Fibroblast of pulmonary artery (primary cell): Measurements from ENCODE around the gene AFF3.

Source experiments
- DNase-seq: peaks from one replicate; pipeline ENCODE4 v3.0.0-alpha.2; 2010; ENCODE audit warnings: low read depth
- H3K4me3 ChIP-seq: replicated peaks from 2 replicates; pipeline ENCODE4 v1.5.1; 2011; ENCODE audit warnings: low read depth, mild to moderate bottlenecking, control low read depth, low read length, moderate library complexity
- TF ChIP-seq, protein P1 (sequence below): IDR thresholded peaks from 2 replicates; pipeline ENCODE4 v1.5.1; 2011; ENCODE audit warnings: mild to moderate bottlenecking, control low read depth, low read length, inconsistent platforms; ENCODE audit errors: missing control alignments

Gene AFF3

GRCh38 chr2:99811544-99811943, 330.8 kb downstream of the AFF3 start:
- H3K4me3 ChIP-seq = no peak overlapping the region
- peak; percentile 25 for DNase-seq
- TF ChIP-seq, protein P1, sequence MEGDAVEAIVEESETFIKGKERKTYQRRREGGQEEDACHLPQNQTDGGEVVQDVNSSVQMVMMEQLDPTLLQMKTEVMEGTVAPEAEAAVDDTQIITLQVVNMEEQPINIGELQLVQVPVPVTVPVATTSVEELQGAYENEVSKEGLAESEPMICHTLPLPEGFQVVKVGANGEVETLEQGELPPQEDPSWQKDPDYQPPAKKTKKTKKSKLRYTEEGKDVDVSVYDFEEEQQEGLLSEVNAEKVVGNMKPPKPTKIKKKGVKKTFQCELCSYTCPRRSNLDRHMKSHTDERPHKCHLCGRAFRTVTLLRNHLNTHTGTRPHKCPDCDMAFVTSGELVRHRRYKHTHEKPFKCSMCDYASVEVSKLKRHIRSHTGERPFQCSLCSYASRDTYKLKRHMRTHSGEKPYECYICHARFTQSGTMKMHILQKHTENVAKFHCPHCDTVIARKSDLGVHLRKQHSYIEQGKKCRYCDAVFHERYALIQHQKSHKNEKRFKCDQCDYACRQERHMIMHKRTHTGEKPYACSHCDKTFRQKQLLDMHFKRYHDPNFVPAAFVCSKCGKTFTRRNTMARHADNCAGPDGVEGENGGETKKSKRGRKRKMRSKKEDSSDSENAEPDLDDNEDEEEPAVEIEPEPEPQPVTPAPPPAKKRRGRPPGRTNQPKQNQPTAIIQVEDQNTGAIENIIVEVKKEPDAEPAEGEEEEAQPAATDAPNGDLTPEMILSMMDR = no peak

GRCh38 chr2:99810225-99810624, 332.2 kb downstream of the AFF3 start:
- no peak for DNase-seq
- TF ChIP-seq, protein P1 = no peak
- no peak overlapping the region for H3K4me3 ChIP-seq

GRCh38 chr2:99809259-99809900, 333.0 kb downstream of the AFF3 start:
- H3K4me3 ChIP-seq = no peak overlapping the region
- TF ChIP-seq, protein P1 = no peak
- DNase-seq = no peak

GRCh38 chr2:99808361-99809200, 333.8 kb downstream of the AFF3 start:
- H3K4me3 ChIP-seq = no peak overlapping the region
- DNase-seq = no peak
- TF ChIP-seq, protein P1 = no peak

- DNase-seq = peak; percentile 31
- no peak overlapping the region for H3K4me3 ChIP-seq
- TF ChIP-seq, protein P1 = no peak
Observed at GRCh38 chr2:99806758-99807157, 335.6 kb downstream of the AFF3 start.

DNA sequence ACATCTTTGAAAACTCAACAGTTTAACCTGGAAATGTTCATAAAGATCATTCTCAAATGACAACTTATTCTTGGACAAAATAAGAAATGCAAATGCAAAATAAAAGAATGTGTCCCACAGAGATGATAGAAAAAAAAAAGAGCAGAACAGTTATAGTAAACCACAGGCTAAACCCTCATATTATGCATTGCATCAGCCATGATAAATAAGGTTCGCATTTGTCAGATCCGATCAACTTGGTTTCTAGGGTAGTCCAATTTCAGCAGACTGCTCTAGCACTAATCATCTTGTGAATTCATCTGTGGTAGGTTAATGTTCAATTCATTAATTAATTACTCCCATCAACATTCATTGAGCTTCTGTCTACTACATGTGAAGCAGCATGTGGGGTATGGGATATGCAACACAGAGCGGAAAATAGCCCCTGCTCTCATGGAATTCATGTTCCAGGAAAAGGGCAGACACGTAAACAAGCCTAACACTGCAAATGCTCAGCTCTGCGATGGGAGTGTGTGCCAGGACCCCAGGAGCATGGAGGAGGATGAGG, 336.4 kb downstream of the AFF3 start:
- no peak overlapping the region for H3K4me3 ChIP-seq
- TF ChIP-seq, protein P1 = no peak
- DNase-seq = no peak
